ENCODE data around the gene MAP3K14.

GRCh38 chr17:45218895-45219661 is 97.7 kb downstream of the MAP3K14 start:
- TF ChIP-seq CTCF (IDR thresholded peaks at IDR 0.05) (peak; percentile 89 to 96 (median 94)), POLR2A (IDR thresholded peaks at IDR 0.05) (no peak)
